ENCODE measurements around the gene IPMK. TPM values are rescaled to one million over a fixed set of nuclear protein-coding genes. Genes with fewer than 3 reads are reported as not detected.

The IPMK gene
- total RNA-seq, 1 experiment from 2014 or later: 11.1 TPM

GRCh38 chr10:58177362-58177947 lies 90.2 kb downstream of the IPMK start:
- no TSS peak for BruUV-seq (replicated peaks)
- H3K27me3 ChIP-seq (ENCODE audit: insufficient read depth, low read depth): no peaks in the 10 kb centered on the region
- DNase-seq: no peak
- POLR2A ChIA-PET (ENCODE audit: unreplicated experiment): interaction anchor here (0.6 to 0.7 kb wide), 2 partner anchors 295 to 633 kb away, joined by 3 read pairs; no protein-coding TSS in a partner anchor
- no peaks in the 10 kb centered on the region for H3K79me2 ChIP-seq (ENCODE audit: low read depth)
- H3F3A ChIP-seq (ENCODE audit: insufficient read depth, low read depth): no peaks in the 10 kb centered on the region
- H4K20me1 ChIP-seq (ENCODE audit: insufficient read depth): no peaks in the 10 kb centered on the region
- CTCF ChIA-PET: interaction anchor here (2.4 kb wide), 1 partner anchor 113 kb away, joined by 23 read pairs; no protein-coding TSS in a partner anchor
- no peak overlapping the region for H2AFZ ChIP-seq
- no peaks in the 10 kb centered on the region for H3K4me1 ChIP-seq (replicated peaks; ENCODE audit: insufficient read depth)
- intact Hi-C loops (cut with micrococcal nuclease; ENCODE audit: unreplicated experiment): loop anchor here (1.0 to 5.0 kb wide), 2 partner anchors 114 to 210 kb away; partner anchors contain the start of gene TFAM
- no peaks in the 10 kb centered on the region for H3K9me3 ChIP-seq (ENCODE audit: insufficient read depth, low read depth)
- no peak overlapping the region for H3K27ac ChIP-seq
- no peak overlapping the region for H3K4me2 ChIP-seq
- H3K4me3 ChIP-seq: no peak overlapping the region
- no peaks in the 10 kb centered on the region for H3K9me2 ChIP-seq (ENCODE audit: insufficient read depth)
- no peaks in the 10 kb centered on the region for H3K36me3 ChIP-seq (ENCODE audit: low read depth)
- TF ChIP-seq EZH2 (IDR thresholded peaks at IDR 0.05; ENCODE audit: low read depth) (no peak), CTCF (conservative IDR thresholded peaks at IDR 0.05) (peak; percentile 91)

GRCh38 chr10:58175990-58176900 lies 91.4 kb downstream of the IPMK start:
- Histone ChIP-seq H3K27me3 (ENCODE audit: insufficient read depth, low read depth) (no peaks in the 10 kb centered on the region), H2AFZ (no peak overlapping the region), H3K9me3 (ENCODE audit: insufficient read depth, low read depth) (no peaks in the 10 kb centered on the region), H3K4me2 (no peak overlapping the region), H3K4me1 (replicated peaks; ENCODE audit: insufficient read depth) (no peaks in the 10 kb centered on the region), H3F3A (ENCODE audit: insufficient read depth, low read depth) (no peaks in the 10 kb centered on the region), H3K9me2 (ENCODE audit: insufficient read depth) (no peaks in the 10 kb centered on the region), H4K20me1 (ENCODE audit: insufficient read depth) (no peaks in the 10 kb centered on the region), H3K4me3 (no peak overlapping the region), H3K27ac (no peak overlapping the region), H3K79me2 (ENCODE audit: low read depth) (no peaks in the 10 kb centered on the region), H3K36me3 (ENCODE audit: low read depth) (no peaks in the 10 kb centered on the region)
- TF ChIP-seq EZH2 (IDR thresholded peaks at IDR 0.05; ENCODE audit: low read depth): no peak
- TF ChIP-seq CTCF (conservative IDR thresholded peaks at IDR 0.05): no peak
- no TSS peak for BruUV-seq (replicated peaks)
- DNase-seq: no peak
- ChIA-PET POLR2A (ENCODE audit: unreplicated experiment) (no interaction called here), CTCF (no interaction called here)
- intact Hi-C loops (cut with micrococcal nuclease; ENCODE audit: unreplicated experiment): loop anchor here (5.0 kb wide), 1 partner anchor 211 kb away; the partner anchor contains the start of gene TFAM

- Histone ChIP-seq H3K27ac (no peak overlapping the region), H3K4me3 (no peak overlapping the region), H3K79me2 (ENCODE audit: low read depth) (no peaks in the 10 kb centered on the region), H3K27me3 (ENCODE audit: insufficient read depth, low read depth) (no peaks in the 10 kb centered on the region), H3K9me3 (ENCODE audit: insufficient read depth, low read depth) (no peaks in the 10 kb centered on the region), H2AFZ (no peak overlapping the region), H4K20me1 (ENCODE audit: insufficient read depth) (no peaks in the 10 kb centered on the region), H3K9me2 (ENCODE audit: insufficient read depth) (peaks cover 4% of the 10 kb centered on the region; the same call in 1 of the 2 replicates), H3K36me3 (ENCODE audit: low read depth) (no peaks in the 10 kb centered on the region), H3F3A (ENCODE audit: insufficient read depth, low read depth) (no peaks in the 10 kb centered on the region), H3K4me2 (no peak overlapping the region), H3K4me1 (replicated peaks; ENCODE audit: insufficient read depth) (no peaks in the 10 kb centered on the region)
- intact Hi-C loops (cut with micrococcal nuclease; ENCODE audit: unreplicated experiment): loop anchor here (5.0 kb wide), 1 partner anchor 212 kb away; the partner anchor contains the start of gene TFAM
- POLR2A ChIA-PET (ENCODE audit: unreplicated experiment): no interaction called here
- CTCF ChIA-PET: no interaction called here
- TF ChIP-seq EZH2 (IDR thresholded peaks at IDR 0.05; ENCODE audit: low read depth) (no peak), CTCF (conservative IDR thresholded peaks at IDR 0.05) (no peak)
- no peak for DNase-seq
- no TSS peak for BruUV-seq (replicated peaks)
Observed at GRCh38 chr10:58174831-58175230, 92.9 kb downstream of the IPMK start.
